ENCODE measurements around the gene JAGN1.

JAGN1 gene

GRCh38 chr3:9942934-9943690, 52.7 kb downstream of the JAGN1 start:
- no peak overlapping the region for H3K27ac ChIP-seq
- no peak for TF ChIP-seq CTCF (conservative IDR thresholded peaks at IDR 0.05)

Data from VCaP (cell line).